GM11168 (cell line): ENCODE measurements around the gene TUBB4B.

ENCODE experiments used
- in situ Hi-C: fragments of 300-500 bp; cut with MboI; formaldehyde crosslinking; loops from one replicate; pipeline ENCODE4 v1.12.0; 2022; ENCODE audit warnings: low sequenced_read_pairs; ENCODE audit not compliant: unreplicated experiment

Gene TUBB4B

GRCh38 chr9:137266585-137267453, 25.7 kb downstream of the TUBB4B start:
- in situ Hi-C loops = no loop called here

- in situ Hi-C loops = no loop called here
Measured at GRCh38 chr9:137267933-137268355, 26.9 kb downstream of the TUBB4B start.

GRCh38 chr9:137268538-137269201, 27.6 kb downstream of the TUBB4B start:
- in situ Hi-C loops = no loop called here

GRCh38 chr9:137269231-137269772, 28.2 kb downstream of the TUBB4B start:
- in situ Hi-C loops = no loop called here

- in situ Hi-C loops = no loop called here
Measured at GRCh38 chr9:137270929-137271695, 30.0 kb downstream of the TUBB4B start.

GRCh38 chr9:137271696-137272076, 30.6 kb downstream of the TUBB4B start:
- in situ Hi-C loops = no loop called here

- in situ Hi-C loops = no loop called here
Measured at GRCh38 chr9:137272241-137273094, 31.4 kb downstream of the TUBB4B start.

- in situ Hi-C loops = no loop called here
Measured at GRCh38 chr9:137273095-137273490, 32.0 kb downstream of the TUBB4B start.

GRCh38 chr9:137273611-137274320, 32.7 kb downstream of the TUBB4B start:
- in situ Hi-C loops = no loop called here

GRCh38 chr9:137275203-137275587, 34.1 kb downstream of the TUBB4B start:
- in situ Hi-C loops = no loop called here

GRCh38 chr9:137275588-137276472, 34.7 kb downstream of the TUBB4B start:
- in situ Hi-C loops = no loop called here

GRCh38 chr9:137276473-137277328, 35.6 kb downstream of the TUBB4B start:
- in situ Hi-C loops = no loop called here

GRCh38 chr9:137277329-137278041, 36.4 kb downstream of the TUBB4B start, which contains the start of gene TOR4A:
TOR4A (plus strand) TSS chr9:137277726; CDS start chr9:137278690, 964 bp downstream.
- in situ Hi-C loops = no loop called here

- in situ Hi-C loops = no loop called here
Measured at GRCh38 chr9:137278061-137278701, 37.1 kb downstream of the TUBB4B start.

- in situ Hi-C loops = no loop called here
Measured at GRCh38 chr9:137278721-137279711, 37.9 kb downstream of the TUBB4B start.
